Measurements from ENCODE around the gene GRID2.

GRCh38 chr4:93810340-93810992 lies 1506.7 kb downstream of the GRID2 start:
- TF ChIP-seq, protein P1, sequence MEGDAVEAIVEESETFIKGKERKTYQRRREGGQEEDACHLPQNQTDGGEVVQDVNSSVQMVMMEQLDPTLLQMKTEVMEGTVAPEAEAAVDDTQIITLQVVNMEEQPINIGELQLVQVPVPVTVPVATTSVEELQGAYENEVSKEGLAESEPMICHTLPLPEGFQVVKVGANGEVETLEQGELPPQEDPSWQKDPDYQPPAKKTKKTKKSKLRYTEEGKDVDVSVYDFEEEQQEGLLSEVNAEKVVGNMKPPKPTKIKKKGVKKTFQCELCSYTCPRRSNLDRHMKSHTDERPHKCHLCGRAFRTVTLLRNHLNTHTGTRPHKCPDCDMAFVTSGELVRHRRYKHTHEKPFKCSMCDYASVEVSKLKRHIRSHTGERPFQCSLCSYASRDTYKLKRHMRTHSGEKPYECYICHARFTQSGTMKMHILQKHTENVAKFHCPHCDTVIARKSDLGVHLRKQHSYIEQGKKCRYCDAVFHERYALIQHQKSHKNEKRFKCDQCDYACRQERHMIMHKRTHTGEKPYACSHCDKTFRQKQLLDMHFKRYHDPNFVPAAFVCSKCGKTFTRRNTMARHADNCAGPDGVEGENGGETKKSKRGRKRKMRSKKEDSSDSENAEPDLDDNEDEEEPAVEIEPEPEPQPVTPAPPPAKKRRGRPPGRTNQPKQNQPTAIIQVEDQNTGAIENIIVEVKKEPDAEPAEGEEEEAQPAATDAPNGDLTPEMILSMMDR (IDR thresholded peaks at IDR 0.05): no peak
- TF ChIP-seq POLR2A (IDR thresholded peaks at IDR 0.05) (no peak), POLR2AphosphoS5 (IDR thresholded peaks at IDR 0.05; ENCODE audit: insufficient read depth in 1 of 2, low read depth in 1 of 2) (no peak)
